A673 (cell line): Measurements from ENCODE around the gene PAX4. TPM values are rescaled to one million over a fixed set of nuclear protein-coding genes. Genes with fewer than 3 reads are reported as not detected.

Experiments used
- BruUV-seq: library from RNA; stranded (reverse); fragments of 400-500 nt; replicated peaks from 2 replicates; lab custom pipeline; 2021; lab: Mats Ljungman, UMichigan
- CTCF ChIA-PET: fragments of 300-600 bp; sonication (Branson Sonifier 250); formaldehyde crosslinking; loops from one replicate; lab custom pipeline; 2022; ENCODE audit warnings: antibody characterized with exemption; lab: Charles Lee
- POLR2A ChIA-PET: fragments of 300-600 bp; sonication (Branson Sonifier 250); formaldehyde crosslinking; loops from one replicate; lab custom pipeline; 2022; ENCODE audit warnings: antibody characterized with exemption; ENCODE audit not compliant: low non-redundant PET; lab: Charles Lee
- DNase-seq: peaks from one replicate; pipeline ENCODE4 v3.0.0-alpha.2; 2015; ENCODE audit warnings: low spot score
- H3K27ac ChIP-seq: fragments of 200-600 bp; sonication (generic); 2 replicates; pipeline ENCODE4 v1.5.1; 2016; ENCODE audit warnings: mixed run types, low read depth, mild to moderate bottlenecking, mixed read lengths, antibody characterized with exemption, low read length; ENCODE audit not compliant: poor library complexity, severe bottlenecking
- H3K27me3 ChIP-seq: fragments of 200-600 bp; sonication (generic); replicated peaks from 2 replicates; pipeline ENCODE4 v1.6.1; 2017; ENCODE audit warnings: mixed run types, low read depth, mild to moderate bottlenecking, mixed read lengths, antibody characterized with exemption, low read length; ENCODE audit not compliant: insufficient read depth, poor library complexity
- H3K36me3 ChIP-seq: fragments of 200-600 bp; sonication (generic); 2 replicates; pipeline ENCODE4 v1.6.1; 2016; ENCODE audit warnings: mixed run types, mild to moderate bottlenecking, mixed read lengths, antibody characterized with exemption, low read length; ENCODE audit not compliant: insufficient read depth, poor library complexity, severe bottlenecking
- H3K4me1 ChIP-seq: fragments of 200-600 bp; sonication (generic); 2 replicates; pipeline ENCODE4 v1.6.1; 2017; ENCODE audit warnings: mixed run types, mild to moderate bottlenecking, mixed read lengths, antibody characterized with exemption, low read length; ENCODE audit not compliant: insufficient read depth, poor library complexity, severe bottlenecking
- H3K4me3 ChIP-seq: fragments of 200-600 bp; sonication (generic); 2 replicates; pipeline ENCODE4 v1.5.1; 2016; ENCODE audit warnings: low read depth, mixed run types, mild to moderate bottlenecking, mixed read lengths, low read length; ENCODE audit not compliant: poor library complexity, severe bottlenecking
- H3K9me3 ChIP-seq: fragments of 200-600 bp; sonication (generic); 2 replicates; pipeline ENCODE4 v1.6.1; 2016; ENCODE audit warnings: mixed run types, low read depth, mild to moderate bottlenecking, mixed read lengths, antibody characterized with exemption, low read length; ENCODE audit not compliant: poor library complexity, severe bottlenecking
- CTCF ChIP-seq: fragments of 300-800, 200-600 bp; sonication (generic); conservative IDR thresholded peaks from 2 replicates; pipeline ENCODE4 v1.5.1; 2017; ENCODE audit warnings: low read depth, mild to moderate bottlenecking, antibody characterized with exemption, low read length, moderate library complexity, mixed read lengths
- EZH2 ChIP-seq: fragments of 200-600 bp; sonication (generic); IDR thresholded peaks from 2 replicates; pipeline ENCODE4 v1.6.1; 2017; ENCODE audit warnings: borderline replicate concordance, low read depth, mild to moderate bottlenecking, mixed read lengths, antibody characterized with exemption, low read length; ENCODE audit not compliant: poor library complexity, severe bottlenecking
- intact Hi-C: fragments of 100-400 bp; cut with micrococcal nuclease; formaldehyde crosslinking; loops from one replicate; pipeline ENCODE4 v1.10.0; 2022; ENCODE audit not compliant: unreplicated experiment
- total RNA-seq: library from RNA; stranded (reverse); gene quantifications from 2 replicates; pipeline ENCODE4 v1.2.3, GENCODE V29; 2021

The PAX4 gene
- total RNA-seq, 1 experiment from 2014 or later, result not detected

GRCh38 chr7:127588697-127589482 is 29.1 kb downstream of the PAX4 start:
- Histone ChIP-seq H3K4me1 (peaks cover 17% of the 10 kb centered on the region), H3K4me3 (peak overlapping the region; percentile 92), H3K27me3 (no peaks in the 10 kb centered on the region), H3K36me3 (peaks cover 20% of the 10 kb centered on the region), H3K9me3 (no peaks in the 10 kb centered on the region), H3K27ac (peak overlapping the region; percentile 85)
- intact Hi-C loops, result loop anchor here (5.0 kb wide), 2 partner anchors 242 to 618 kb away; no protein-coding TSS in a partner anchor
- no TSS peak for BruUV-seq
- DNase-seq, result peak; percentile 76
- POLR2A ChIA-PET, result interaction anchor here (0.7 kb wide), 1 partner anchor 28 kb away, joined by 3 read pairs; no protein-coding TSS in a partner anchor
- CTCF ChIA-PET, result interaction anchor here (0.8 to 1.2 kb wide), 2 partner anchors 621 to 690 kb away, joined by 3 to 6 read pairs; no protein-coding TSS in a partner anchor
- TF ChIP-seq CTCF (peak; percentile 72), EZH2 (no peak)

- no TSS peak for BruUV-seq
- POLR2A ChIA-PET, result interaction anchor here (0.7 kb wide), 1 partner anchor 27 kb away, joined by 3 read pairs; no protein-coding TSS in a partner anchor
- intact Hi-C loops, result loop anchor here (5.0 kb wide), 2 partner anchors 241 to 619 kb away; no protein-coding TSS in a partner anchor
- peak within 1 kb of the TSS; percentile 92 for H3K4me3 ChIP-seq
- H3K27me3 ChIP-seq, result no peaks in the 10 kb centered on the region
- H3K36me3 ChIP-seq, result peaks cover 20% of the 10 kb centered on the region
- peak within 1 kb of the TSS; percentile 85 for H3K27ac ChIP-seq
- peaks cover 17% of the 10 kb centered on the region for H3K4me1 ChIP-seq
- CTCF ChIA-PET, result interaction anchor here (0.8 to 1.2 kb wide), 2 partner anchors 622 to 690 kb away, joined by 3 to 6 read pairs; no protein-coding TSS in a partner anchor
- peak; percentile 90 for DNase-seq
- H3K9me3 ChIP-seq, result no peaks in the 10 kb centered on the region
- TF ChIP-seq EZH2, result no peak
- no peak for TF ChIP-seq CTCF
Measured at GRCh38 chr7:127588019-127588696, 29.8 kb downstream of the PAX4 start, which contains the start of gene ARF5. ARF5 (plus strand) TSS chr7:127588411; CDS start chr7:127588499, 88 bp downstream.

GRCh38 chr7:127587663-127588018 is 30.3 kb downstream of the PAX4 start:
- H3K4me3 ChIP-seq, result peak overlapping the region; percentile 92
- intact Hi-C loops, result loop anchor here (5.0 kb wide), 2 partner anchors 240 to 620 kb away; no protein-coding TSS in a partner anchor
- no peak for DNase-seq
- TF ChIP-seq CTCF (no peak), EZH2 (no peak)
- H3K9me3 ChIP-seq, result no peaks in the 10 kb centered on the region
- H3K36me3 ChIP-seq, result peaks cover 24% of the 10 kb centered on the region
- ChIA-PET CTCF (interaction anchor here (1.2 kb wide), 1 partner anchor 689 kb away, joined by 6 read pairs; no protein-coding TSS in a partner anchor), POLR2A (no interaction called here)
- H3K27me3 ChIP-seq, result no peaks in the 10 kb centered on the region
- peaks cover 17% of the 10 kb centered on the region for H3K4me1 ChIP-seq
- no TSS peak for BruUV-seq
- H3K27ac ChIP-seq, result peak overlapping the region; percentile 85
